ENCODE measurements around the gene COA4. TPM values are rescaled to one million over a fixed set of nuclear protein-coding genes. Genes with fewer than 3 reads are reported as not detected.
A peak's percentile ranks its signal among the peaks of the same experiment; 100 is the strongest.

Gene COA4
- total RNA-seq = 48.1 TPM
- long read RNA-seq, transcript COA4-201 (2 exons, 960 nt) = major isoform, 10 of 14 reads
- long read RNA-seq, partial matches to known transcripts = 1 of 14 reads
- long read RNA-seq, other reads (novel, unspliced or antisense) = 3 of 14 reads

GRCh38 chr11:73876424-73877310 is at the start of gene COA4, which contains the start of gene PAAF1:
TSS of gene COA4 (minus strand) at chr11:73876846. CDS start at chr11:73873378, 3,468 bp downstream.
TSS of gene PAAF1 (plus strand) at chr11:73876999. CDS start at chr11:73877022, 23 bp downstream.
- H3K4me3 ChIP-seq = peak within 1 kb of the TSS; percentile 73
- TF ChIP-seq CTCF (IDR thresholded peaks at IDR 0.05) = no peak
- peaks cover 21% of the 10 kb centered on the region for H3K36me3 ChIP-seq
- DNase-seq (peak; percentile 96), ATAC-seq (peak; percentile 99)
- H3K9me3 ChIP-seq = no peaks in the 10 kb centered on the region
- peak within 1 kb of the TSS; percentile 82 for H3K27ac ChIP-seq
- H3K4me1 ChIP-seq = peaks cover 24% of the 10 kb centered on the region
- H3K27me3 ChIP-seq = no peaks in the 10 kb centered on the region
- intact Hi-C loops (cut with DNase I) = no loop called here

- no peaks in the 10 kb centered on the region for H3K4me1 ChIP-seq
- no peak overlapping the region for H3K4me3 ChIP-seq
- H3K9me3 ChIP-seq = no peaks in the 10 kb centered on the region
- DNase-seq (no peak), ATAC-seq (no peak)
- H3K36me3 ChIP-seq = peaks cover 91% of the 10 kb centered on the region
- H3K27ac ChIP-seq = no peak overlapping the region
- no peaks in the 10 kb centered on the region for H3K27me3 ChIP-seq
- intact Hi-C loops (cut with DNase I) = no loop called here
- TF ChIP-seq CTCF (IDR thresholded peaks at IDR 0.05) = no peak
These were observed 44.5 kb upstream of the COA4 start for GRCh38 chr11:73921180-73921579.

- intact Hi-C loops (cut with DNase I) = no loop called here
- no peak for TF ChIP-seq CTCF (IDR thresholded peaks at IDR 0.05)
- no peaks in the 10 kb centered on the region for H3K4me1 ChIP-seq
- no peak for ATAC-seq
- H3K9me3 ChIP-seq = no peaks in the 10 kb centered on the region
- H3K27ac ChIP-seq = no peak overlapping the region
- H3K36me3 ChIP-seq = peaks cover 94% of the 10 kb centered on the region
- H3K4me3 ChIP-seq = no peak overlapping the region
- no peak for DNase-seq
- no peaks in the 10 kb centered on the region for H3K27me3 ChIP-seq
These were observed 39.8 kb upstream of the COA4 start for GRCh38 chr11:73916435-73916834.

- ATAC-seq = no peak
- TF ChIP-seq CTCF (IDR thresholded peaks at IDR 0.05) = no peak
- H3K36me3 ChIP-seq = peaks cover 93% of the 10 kb centered on the region
These were observed 37.6 kb upstream of the COA4 start for GRCh38 chr11:73914284-73914683.

GRCh38 chr11:73913472-73913871 is 36.8 kb upstream of the COA4 start:
- no peak overlapping the region for H3K27ac ChIP-seq
- H3K4me3 ChIP-seq = no peak overlapping the region
- H3K36me3 ChIP-seq = peaks cover 87% of the 10 kb centered on the region
- intact Hi-C loops (cut with DNase I) = no loop called here
- no peaks in the 10 kb centered on the region for H3K9me3 ChIP-seq
- no peaks in the 10 kb centered on the region for H3K4me1 ChIP-seq
- no peak for TF ChIP-seq CTCF (IDR thresholded peaks at IDR 0.05)
- no peaks in the 10 kb centered on the region for H3K27me3 ChIP-seq
- DNase-seq (no peak), ATAC-seq (no peak)

More at GRCh38 chr11:73914284-73914683, 37.6 kb upstream of the COA4 start:
- no peaks in the 10 kb centered on the region for H3K9me3 ChIP-seq
- no peak overlapping the region for H3K27ac ChIP-seq
- H3K27me3 ChIP-seq = no peaks in the 10 kb centered on the region
- no peak for DNase-seq
- intact Hi-C loops (cut with DNase I) = no loop called here
- no peaks in the 10 kb centered on the region for H3K4me1 ChIP-seq
- no peak overlapping the region for H3K4me3 ChIP-seq
